Hepatocyte (in vitro differentiated cells): ENCODE measurements around the gene SLC44A4.

ENCODE experiments used
- EZH2phosphoT487 ChIP-seq: fragments of 200-600 bp; sonication (generic); IDR thresholded peaks from one replicate; pipeline ENCODE4 v1.6.1; 2018; ENCODE audit warnings: antibody characterized with exemption, mild to moderate bottlenecking, low read depth, moderate library complexity; ENCODE audit not compliant: unreplicated experiment, severe bottlenecking
- TF ChIP-seq, protein P1 (sequence below): fragments of 200-600 bp; sonication (generic); IDR thresholded peaks from 2 replicates; pipeline ENCODE4 v1.5.1; 2016; ENCODE audit warnings: antibody characterized with exemption, mild to moderate bottlenecking; ENCODE audit not compliant: poor library complexity

DNA sequence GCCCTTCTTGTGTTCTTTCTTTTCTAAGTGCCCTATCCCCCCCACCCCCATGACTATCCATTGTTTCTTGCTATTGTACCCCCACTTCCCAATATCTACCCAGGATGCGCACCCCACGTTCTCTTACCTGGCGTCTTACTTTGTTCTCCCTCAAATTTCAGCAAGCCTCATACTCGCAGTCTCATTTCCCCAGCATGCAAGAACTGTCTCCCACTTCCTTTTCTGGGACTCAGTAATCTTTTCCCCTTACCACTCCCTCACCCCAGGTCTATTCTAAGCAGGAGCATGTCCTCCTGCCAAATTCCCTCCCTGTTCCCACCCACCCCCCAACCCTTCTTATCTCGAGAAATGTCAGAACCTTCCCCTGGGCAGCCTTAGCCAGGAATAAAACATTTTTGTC lies 20.4 kb upstream of the SLC44A4 start:
- TF ChIP-seq EZH2phosphoT487: no peak
- TF ChIP-seq, protein P1, sequence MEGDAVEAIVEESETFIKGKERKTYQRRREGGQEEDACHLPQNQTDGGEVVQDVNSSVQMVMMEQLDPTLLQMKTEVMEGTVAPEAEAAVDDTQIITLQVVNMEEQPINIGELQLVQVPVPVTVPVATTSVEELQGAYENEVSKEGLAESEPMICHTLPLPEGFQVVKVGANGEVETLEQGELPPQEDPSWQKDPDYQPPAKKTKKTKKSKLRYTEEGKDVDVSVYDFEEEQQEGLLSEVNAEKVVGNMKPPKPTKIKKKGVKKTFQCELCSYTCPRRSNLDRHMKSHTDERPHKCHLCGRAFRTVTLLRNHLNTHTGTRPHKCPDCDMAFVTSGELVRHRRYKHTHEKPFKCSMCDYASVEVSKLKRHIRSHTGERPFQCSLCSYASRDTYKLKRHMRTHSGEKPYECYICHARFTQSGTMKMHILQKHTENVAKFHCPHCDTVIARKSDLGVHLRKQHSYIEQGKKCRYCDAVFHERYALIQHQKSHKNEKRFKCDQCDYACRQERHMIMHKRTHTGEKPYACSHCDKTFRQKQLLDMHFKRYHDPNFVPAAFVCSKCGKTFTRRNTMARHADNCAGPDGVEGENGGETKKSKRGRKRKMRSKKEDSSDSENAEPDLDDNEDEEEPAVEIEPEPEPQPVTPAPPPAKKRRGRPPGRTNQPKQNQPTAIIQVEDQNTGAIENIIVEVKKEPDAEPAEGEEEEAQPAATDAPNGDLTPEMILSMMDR: no peak
